Measurements from ENCODE around the gene CCDC33.

The CCDC33 gene

GRCh38 chr15:74376825-74377581 lies 140.9 kb downstream of the CCDC33 start:
- peaks cover 9% of the 10 kb centered on the region for H3K4me1 ChIP-seq (ENCODE audit: control insufficient read depth, insufficient read depth, low read length)
- CTCF ChIA-PET, result interaction anchor here (0.6 to 25.1 kb wide), 8 partner anchors 12 to 256 kb away, joined by 3 to 768 read pairs (median 8); partner anchors contain the start of gene SEMA7A
- H3K27ac ChIP-seq (ENCODE audit: extremely low read depth, low read depth, low read length), result no peak overlapping the region
- H3K4me3 ChIP-seq (ENCODE audit: low read depth, low read length), result no peak overlapping the region
- no peaks in the 10 kb centered on the region for H3K36me3 ChIP-seq (ENCODE audit: control insufficient read depth in 2 of 2, insufficient read depth in 1 of 2, low read length in 2 of 2)
- TF ChIP-seq ZFHX2 (tag by site-specific recombination; conservative IDR thresholded peaks at IDR 0.05) (peak; percentile 48), ZNF560 (tag by site-specific recombination; IDR thresholded peaks at IDR 0.05; ENCODE audit: borderline replicate concordance) (no peak), EGR2 (tag by site-specific recombination; IDR thresholded peaks at IDR 0.05; ENCODE audit: low read depth) (0 out of 2 replicates have a peak, but pooled peaks have one; percentile 23), KLF1 (tag by site-specific recombination; IDR thresholded peaks at IDR 0.05) (no peak), ZSCAN4 (tag by site-specific recombination; IDR thresholded peaks at IDR 0.05) (no peak), KLF9 (tag by site-specific recombination; IDR thresholded peaks at IDR 0.05; ENCODE audit: low read depth) (no peak), SP2 (tag by site-specific recombination; IDR thresholded peaks at IDR 0.05) (no peak), ZBTB1 (tag by site-specific recombination; IDR thresholded peaks at IDR 0.05) (no peak), PATZ1 (tag by site-specific recombination; IDR thresholded peaks at IDR 0.05) (no peak), ZEB2 (tag by site-specific recombination; IDR thresholded peaks at IDR 0.05) (0 out of 2 replicates have a peak, but pooled peaks have one; percentile 12)
- H3K9me3 ChIP-seq (ENCODE audit: control insufficient read depth, insufficient read depth, low read depth, low read length), result no peaks in the 10 kb centered on the region
- POLR2A ChIA-PET, result no interaction called here

- no peaks in the 10 kb centered on the region for H3K36me3 ChIP-seq (ENCODE audit: control insufficient read depth in 2 of 2, insufficient read depth in 1 of 2, low read length in 2 of 2)
- H3K9me3 ChIP-seq (ENCODE audit: control insufficient read depth, insufficient read depth, low read depth, low read length), result no peaks in the 10 kb centered on the region
- peaks cover 9% of the 10 kb centered on the region for H3K4me1 ChIP-seq (ENCODE audit: control insufficient read depth, insufficient read depth, low read length)
- H3K27ac ChIP-seq (ENCODE audit: extremely low read depth, low read depth, low read length), result no peak overlapping the region
- POLR2A ChIA-PET, result interaction anchor here (0.9 kb wide), 1 partner anchor 163 kb away, joined by 5 read pairs; the partner anchor contains the start of gene ARID3B
- H3K4me3 ChIP-seq (ENCODE audit: low read depth, low read length), result no peak overlapping the region
- CTCF ChIA-PET, result interaction anchor here (0.6 to 25.1 kb wide), 10 partner anchors 44 to 585 kb away, joined by 3 to 768 read pairs (median 4); partner anchors contain the start of gene SEMA7A
- TF ChIP-seq ZNF202 (tag by site-specific recombination; IDR thresholded peaks at IDR 0.05; ENCODE audit: borderline replicate concordance), result no peak
- TF ChIP-seq ZNF558 (tag by site-specific recombination; IDR thresholded peaks at IDR 0.05), result no peak
- TF ChIP-seq ZNF548 (tag by site-specific recombination; IDR thresholded peaks at IDR 0.05), result no peak
- no peak for TF ChIP-seq BCL11A (tag by site-specific recombination; IDR thresholded peaks at IDR 0.05; ENCODE audit: low read depth)
- TF ChIP-seq ZNF416 (tag by site-specific recombination; IDR thresholded peaks at IDR 0.05), result no peak
- TF ChIP-seq ZNF366 (tag by site-specific recombination; conservative IDR thresholded peaks at IDR 0.05), result no peak
- TF ChIP-seq ZNF701 (tag by site-specific recombination; IDR thresholded peaks at IDR 0.05), result no peak
- TF ChIP-seq PRDM1 (tag by site-specific recombination; IDR thresholded peaks at IDR 0.05), result no peak
- no peak for TF ChIP-seq ZNF488 (tag by site-specific recombination; IDR thresholded peaks at IDR 0.05)
- no peak for TF ChIP-seq ZNF621 (tag by site-specific recombination; IDR thresholded peaks at IDR 0.05)
- TF ChIP-seq ZNF221 (tag by site-specific recombination; IDR thresholded peaks at IDR 0.05; ENCODE audit: borderline replicate concordance), result no peak
- TF ChIP-seq ZNF513 (tag by site-specific recombination; IDR thresholded peaks at IDR 0.05), result no peak
- no peak for TF ChIP-seq PRDM10 (tag by site-specific recombination; IDR thresholded peaks at IDR 0.05)
- TF ChIP-seq KLF8 (tag by site-specific recombination; IDR thresholded peaks at IDR 0.05), result no peak
Observed at GRCh38 chr15:74377831-74378766, 142.0 kb downstream of the CCDC33 start.
